Measurements from ENCODE around the gene SSPN.

Gene SSPN

DNA sequence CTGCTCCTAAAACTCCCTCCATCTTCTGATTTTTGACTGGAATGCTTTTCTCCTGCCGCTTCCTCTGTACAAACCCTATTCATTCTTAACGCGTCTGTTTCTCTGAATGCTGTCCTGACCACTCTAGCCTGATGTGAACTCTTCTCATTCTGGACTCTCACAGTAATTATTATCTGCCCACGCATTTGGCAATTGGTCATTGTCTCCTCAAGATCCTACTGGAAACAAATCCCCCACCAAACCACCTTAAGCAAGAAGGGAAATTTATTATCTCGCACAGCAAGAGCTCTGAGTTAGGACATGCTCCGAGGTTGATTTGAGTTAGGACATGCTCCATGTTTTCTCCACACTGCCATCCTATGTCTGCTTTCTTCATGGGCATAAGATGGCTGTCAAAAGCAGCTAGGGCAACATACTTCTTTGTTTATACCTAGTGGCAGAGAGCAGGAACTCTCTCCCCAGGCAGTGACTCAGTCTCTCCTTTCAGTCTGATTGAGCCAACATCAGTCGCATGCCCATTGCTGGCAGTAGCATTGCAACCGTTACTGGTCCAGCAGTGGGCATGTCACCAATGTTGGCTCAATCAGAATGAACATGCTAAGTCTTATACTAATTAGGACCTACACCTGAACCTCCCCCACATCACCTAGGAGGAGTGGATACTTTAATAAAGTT lies 102.2 kb downstream of the SSPN start:
- TF ChIP-seq CTCF (IDR thresholded peaks at IDR 0.05) (no peak), ZFX (IDR thresholded peaks at IDR 0.05; ENCODE audit: borderline replicate concordance) (no peak)
- H3K27ac ChIP-seq, result no peak overlapping the region

GRCh38 chr12:26298785-26299621 lies 103.6 kb downstream of the SSPN start:
- TF ChIP-seq ZFX (IDR thresholded peaks at IDR 0.05; ENCODE audit: borderline replicate concordance), result no peak
- H3K27ac ChIP-seq, result no peak overlapping the region

DNA sequence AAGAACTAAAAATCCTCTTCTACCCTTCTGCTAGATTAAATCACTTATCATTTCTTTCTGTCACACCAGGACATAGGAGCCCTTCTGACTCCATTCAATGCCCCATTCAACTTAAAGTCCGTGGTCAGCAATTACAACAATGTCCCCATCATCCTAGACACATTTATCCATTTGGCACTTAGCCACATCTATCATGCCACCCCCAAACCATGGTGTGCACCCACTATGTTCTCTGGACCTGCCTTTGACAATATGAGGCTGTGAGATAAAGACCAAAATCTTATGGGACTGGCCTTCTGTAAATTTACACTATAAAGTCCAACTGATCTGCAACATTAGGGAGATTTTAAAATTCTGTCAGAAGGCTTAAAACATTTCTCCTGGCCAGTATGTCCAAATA lies 104.4 kb downstream of the SSPN start:
- no peak overlapping the region for H3K27ac ChIP-seq
- TF ChIP-seq CTCF (IDR thresholded peaks at IDR 0.05), result no peak
- no peak for TF ChIP-seq ZFX (IDR thresholded peaks at IDR 0.05; ENCODE audit: borderline replicate concordance)

Measured in 22Rv1 (cell line).